CD14-positive monocyte (primary cell): ENCODE results near the gene EFHC2. TPM values are rescaled to one million over a fixed set of nuclear protein-coding genes. Genes with fewer than 3 reads are reported as not detected.

Experiments used
- DNase-seq, 3 donors: peaks; one replicate each; pipeline ENCODE4 v3.0.0-alpha.2; 2011 to 2022
- H2AFZ ChIP-seq: 2 replicates; pipeline ENCODE4 v1.6.0; 2012; ENCODE audit warnings: mild to moderate bottlenecking, low read depth, low read length, inconsistent platforms; ENCODE audit not compliant: insufficient read depth, poor library complexity, severe bottlenecking
- H3K27ac ChIP-seq, 2 donors: 1 replicate in 1 of 2; 2 replicates in 1 of 2; pipeline ENCODE4 v1.5.1; 2012 to 2013; ENCODE audit warnings: low read length in 2 of 2, control low read depth in 1 of 2, inconsistent platforms in 1 of 2, low read depth in 1 of 2, mild to moderate bottlenecking in 1 of 2
- H3K27me3 ChIP-seq, 2 donors: one replicate each; pipeline versions ENCODE4 v1.6.0 to v1.6.1; 2011 to 2013; ENCODE audit warnings: low read length in 2 of 2; ENCODE audit not compliant: control insufficient read depth in 2 of 2, insufficient read depth in 2 of 2
- H3K36me3 ChIP-seq, 2 donors: replicated peaks in 1 of 2; 1 replicate in 1 of 2; 2 replicates in 1 of 2; pipeline versions ENCODE4 v1.5.1 to v1.6.1; 2012 to 2013; ENCODE audit warnings: low read length in 2 of 2, control low read depth in 1 of 2, inconsistent platforms in 1 of 2, mild to moderate bottlenecking in 1 of 2; ENCODE audit not compliant: insufficient read depth in 2 of 2, control insufficient read depth in 1 of 2
- H3K4me1 ChIP-seq, 2 donors: 1 replicate in 1 of 2; 2 replicates in 1 of 2; pipeline versions ENCODE4 v1.5.1 to v1.6.1; 2012 to 2013; ENCODE audit warnings: low read length in 2 of 2, control low read depth in 1 of 2, inconsistent platforms in 1 of 2, mild to moderate bottlenecking in 1 of 2, moderate library complexity in 1 of 2; ENCODE audit not compliant: insufficient read depth in 2 of 2, control insufficient read depth in 1 of 2
- H3K4me2 ChIP-seq: replicated peaks from 2 replicates; pipeline ENCODE3; 2012; ENCODE audit warnings: low read length, moderate library complexity, mild to moderate bottlenecking; ENCODE audit not compliant: poor library complexity, severe bottlenecking; ENCODE audit errors: extremely low read depth
- H3K4me3 ChIP-seq, 3 experiments: fragments of 200-600 bp in 1 of 3; sonication (generic) in 1 of 3; replicated peaks in 1 of 3; 1 replicate in 2 of 3; 2 replicates in 1 of 3; pipeline ENCODE4 v1.5.1; 2011 to 2013; ENCODE audit warnings: low read length in 3 of 3, mild to moderate bottlenecking in 3 of 3, control low read depth in 2 of 3, low read depth in 2 of 3, inconsistent platforms in 1 of 3, moderate library complexity in 1 of 3
- H3K79me2 ChIP-seq: 2 replicates; pipeline ENCODE4 v1.6.0; 2012; ENCODE audit warnings: mild to moderate bottlenecking, control low read depth, inconsistent platforms, low read length, moderate library complexity; ENCODE audit not compliant: insufficient read depth
- H3K9ac ChIP-seq: 2 replicates; pipeline ENCODE4 v1.6.0; 2017; ENCODE audit warnings: low read length, mild to moderate bottlenecking; ENCODE audit not compliant: insufficient read depth, poor library complexity, severe bottlenecking
- H3K9me3 ChIP-seq, 2 donors: replicated peaks in 1 of 2; 1 replicate in 1 of 2; 2 replicates in 1 of 2; pipeline versions ENCODE4 v1.5.1 to v1.6.1; 2012 to 2013; ENCODE audit warnings: low read length in 2 of 2, control low read depth in 1 of 2; ENCODE audit not compliant: control insufficient read depth in 1 of 2, insufficient read depth in 1 of 2
- H4K20me1 ChIP-seq: 2 replicates; pipeline ENCODE4 v1.6.0; 2012; ENCODE audit warnings: mild to moderate bottlenecking, low read length, control low read depth, moderate library complexity; ENCODE audit not compliant: insufficient read depth
- H3K27ac Mint-ChIP-seq, 7 donors: one replicate each; pipeline ENCODE4 v1.8.0; 2020; ENCODE audit warnings: mild to moderate bottlenecking in 7 of 7, mixed read lengths in 7 of 7, moderate library complexity in 6 of 7, inconsistent platforms in 2 of 7
- H3K27me3 Mint-ChIP-seq, 3 donors: one replicate each; pipeline ENCODE4 v1.8.0; 2021 to 2022; ENCODE audit warnings: low read depth in 3 of 3, mild to moderate bottlenecking in 3 of 3, mixed read lengths in 3 of 3, moderate library complexity in 3 of 3, inconsistent platforms in 1 of 3
- H3K36me3 Mint-ChIP-seq, 2 donors: one replicate each; pipeline ENCODE4 v1.8.0; 2020; ENCODE audit warnings: mixed read lengths in 2 of 2, inconsistent platforms in 1 of 2, mild to moderate bottlenecking in 1 of 2
- H3K4me1 Mint-ChIP-seq: one replicate; pipeline ENCODE4 v1.8.0; 2020; ENCODE audit warnings: mild to moderate bottlenecking, mixed read lengths
- H3K4me3 Mint-ChIP-seq, 2 donors: one replicate each; pipeline ENCODE4 v1.8.0; 2020; ENCODE audit warnings: mild to moderate bottlenecking in 2 of 2, mixed read lengths in 2 of 2, moderate library complexity in 1 of 2
- H3K9me3 Mint-ChIP-seq, 7 donors: one replicate each; pipeline ENCODE4 v1.8.0; 2020 to 2022; ENCODE audit warnings: mixed read lengths in 7 of 7, mild to moderate bottlenecking in 6 of 7, moderate library complexity in 6 of 7, inconsistent platforms in 2 of 7
- CTCF ChIP-seq: fragments of 200-600 bp; IDR thresholded peaks from one replicate; pipeline ENCODE4 v1.8.0; 2022; ENCODE audit warnings: antibody characterized with exemption, mild to moderate bottlenecking
- WGBS: methylation state at CpG from one replicate; pipeline ENCODE4 v1.1.5; 2013; ENCODE audit warnings: missing lambda C conversion rate; ENCODE audit not compliant: insufficient coverage; 5-methylcytosine and 5-hydroxymethylcytosine counted together
- intact Hi-C, 2 donors: fragments of 100-400 bp; cut with micrococcal nuclease; formaldehyde crosslinking; loops; one replicate each; pipeline versions ENCODE4 v1.15.0 to v1.15.1; 2023
- polyA plus RNA-seq, 3 donors: library from polyadenylated mRNA; depleted of rRNA in 1 of 3; unstranded in 2 of 3; stranded (reverse) in 1 of 3; fragments of 300-500 nt in 2 of 3; fragments of >200 nt in 1 of 3; fragmentation: Illumina TruSeq in 2 of 3; gene quantifications; 1 replicate in 2 of 3; 2 replicates in 1 of 3; pipeline ENCODE4 v1.2.3, GENCODE V29; 2012 to 2021

Gene EFHC2
- polyA plus RNA-seq, 3 donors: 0.05 to 0.22 TPM; not detected in 1

DNA sequence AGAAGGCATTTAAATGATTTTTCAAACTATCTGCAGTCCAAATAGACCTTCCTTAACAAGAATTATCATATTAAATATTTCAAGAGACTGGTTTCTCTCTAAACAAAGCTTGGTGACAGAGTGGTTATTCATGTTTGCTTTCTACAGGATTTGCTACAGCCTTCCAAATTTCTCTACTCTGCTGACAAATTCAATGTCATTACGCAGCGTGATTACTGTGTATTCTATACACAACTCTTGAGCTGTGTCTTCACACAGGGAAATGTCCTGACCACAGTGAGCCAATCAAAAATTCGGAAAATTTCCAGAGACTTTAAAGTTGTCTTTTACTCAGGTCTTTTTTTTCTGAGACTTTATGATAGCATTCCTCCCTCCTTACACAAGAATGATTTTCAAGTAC lies 75.6 kb downstream of the EFHC2 start:
- no peak overlapping the region for H2AFZ ChIP-seq
- no peak overlapping the region for H3K9ac ChIP-seq
- Mint-ChIP-seq H3K9me3 (peaks cover 0 to 1% (median 0%) of the 10 kb centered on the region in 7 donors), H3K4me3 (no peak overlapping the region), H3K27ac (no peak overlapping the region), H3K36me3 (no peaks in the 10 kb centered on the region), H3K4me1 (no peaks in the 10 kb centered on the region), H3K27me3 (peaks cover 25 to 38% (median 35%) of the 10 kb centered on the region in 3 donors)
- H3K27ac ChIP-seq: no peak overlapping the region
- H3K9me3 ChIP-seq: no peaks in the 10 kb centered on the region
- H3K4me1 ChIP-seq: no peaks in the 10 kb centered on the region
- H3K27me3 ChIP-seq: peaks cover 38 to 69% of the 10 kb centered on the region in 2 donors
- H3K36me3 ChIP-seq: no peaks in the 10 kb centered on the region
- no peaks in the 10 kb centered on the region for H3K79me2 ChIP-seq
- no peak for DNase-seq
- H3K4me2 ChIP-seq: no peak overlapping the region
- no peaks in the 10 kb centered on the region for H4K20me1 ChIP-seq
- intact Hi-C loops: no loop called here
- WGBS: 83% methylated on average over 2 of the region's 3 CpGs
- no peak overlapping the region for H3K4me3 ChIP-seq
- TF ChIP-seq CTCF: no peak

- H3K36me3 ChIP-seq: no peaks in the 10 kb centered on the region
- intact Hi-C loops: no loop called here
- no peaks in the 10 kb centered on the region for H3K9me3 ChIP-seq
- H3K36me3 Mint-ChIP-seq: no peaks in the 10 kb centered on the region
- no peak overlapping the region for H3K27ac Mint-ChIP-seq
- H3K9me3 Mint-ChIP-seq: peaks cover 0 to 1% (median 0%) of the 10 kb centered on the region in 7 donors
- no peaks in the 10 kb centered on the region for H4K20me1 ChIP-seq
- no peak overlapping the region for H3K9ac ChIP-seq
- H3K4me1 ChIP-seq: no peaks in the 10 kb centered on the region
- no peaks in the 10 kb centered on the region for H3K4me1 Mint-ChIP-seq
- peaks cover 25 to 44% (median 40%) of the 10 kb centered on the region in 3 donors for H3K27me3 Mint-ChIP-seq
- no peaks in the 10 kb centered on the region for H3K79me2 ChIP-seq
- no CpG with 5 or more reads among the region's 2 CpGs for WGBS
- no peak overlapping the region for H2AFZ ChIP-seq
- TF ChIP-seq CTCF: no peak
- peaks cover 45 to 73% of the 10 kb centered on the region in 2 donors for H3K27me3 ChIP-seq
- H3K4me2 ChIP-seq: no peak overlapping the region
- H3K4me3 ChIP-seq: no peak overlapping the region
- no peak for DNase-seq
- H3K27ac ChIP-seq: no peak overlapping the region
- no peak overlapping the region for H3K4me3 Mint-ChIP-seq
These were observed 76.4 kb downstream of the EFHC2 start for GRCh38 chrX:44267116-44267515.
